ENCODE measurements around the gene UTP18.

DNA sequence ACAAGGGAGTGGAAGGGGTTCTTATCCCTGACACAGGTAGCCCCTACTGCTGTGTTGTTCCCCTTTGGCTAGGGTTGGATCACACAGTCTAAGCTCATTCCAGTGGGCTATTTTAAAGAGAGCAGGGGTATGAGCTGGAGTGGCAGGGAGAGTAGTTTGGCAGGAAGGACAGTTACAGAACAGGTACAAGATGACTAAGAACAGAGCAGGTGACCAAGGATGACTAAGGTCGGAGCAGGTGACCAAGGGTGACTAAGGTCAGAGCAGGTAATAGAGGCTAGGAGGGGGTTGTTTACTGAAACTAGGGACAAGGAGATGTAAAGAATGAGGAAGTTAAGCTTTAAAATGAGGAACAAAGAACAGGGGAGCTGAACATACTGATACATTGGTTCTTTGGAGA, 58.8 kb downstream of the UTP18 start:
- TF ChIP-seq YY1 (IDR thresholded peaks at IDR 0.05; ENCODE audit: low read depth) (no peak), FOXM1 (IDR thresholded peaks at IDR 0.05; ENCODE audit: borderline replicate concordance, low read depth) (no peak), EP300 (IDR thresholded peaks at IDR 0.05; ENCODE audit: borderline replicate concordance) (no peak), CEBPB (IDR thresholded peaks at IDR 0.05) (no peak), RAD21 (IDR thresholded peaks at IDR 0.05; ENCODE audit: low read depth) (no peak), CREB1 (IDR thresholded peaks at IDR 0.05; ENCODE audit: low read depth) (no peak), EGR1 (IDR thresholded peaks at IDR 0.05) (no peak), ZBTB7A (IDR thresholded peaks at IDR 0.05; ENCODE audit: low read depth) (no peak), TAF1 (IDR thresholded peaks at IDR 0.05; ENCODE audit: low read depth) (no peak)
- TF ChIP-seq, protein P1, sequence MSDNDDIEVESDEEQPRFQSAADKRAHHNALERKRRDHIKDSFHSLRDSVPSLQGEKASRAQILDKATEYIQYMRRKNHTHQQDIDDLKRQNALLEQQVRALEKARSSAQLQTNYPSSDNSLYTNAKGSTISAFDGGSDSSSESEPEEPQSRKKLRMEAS (IDR thresholded peaks at IDR 0.05), result no peak
- TF ChIP-seq, protein P2, sequence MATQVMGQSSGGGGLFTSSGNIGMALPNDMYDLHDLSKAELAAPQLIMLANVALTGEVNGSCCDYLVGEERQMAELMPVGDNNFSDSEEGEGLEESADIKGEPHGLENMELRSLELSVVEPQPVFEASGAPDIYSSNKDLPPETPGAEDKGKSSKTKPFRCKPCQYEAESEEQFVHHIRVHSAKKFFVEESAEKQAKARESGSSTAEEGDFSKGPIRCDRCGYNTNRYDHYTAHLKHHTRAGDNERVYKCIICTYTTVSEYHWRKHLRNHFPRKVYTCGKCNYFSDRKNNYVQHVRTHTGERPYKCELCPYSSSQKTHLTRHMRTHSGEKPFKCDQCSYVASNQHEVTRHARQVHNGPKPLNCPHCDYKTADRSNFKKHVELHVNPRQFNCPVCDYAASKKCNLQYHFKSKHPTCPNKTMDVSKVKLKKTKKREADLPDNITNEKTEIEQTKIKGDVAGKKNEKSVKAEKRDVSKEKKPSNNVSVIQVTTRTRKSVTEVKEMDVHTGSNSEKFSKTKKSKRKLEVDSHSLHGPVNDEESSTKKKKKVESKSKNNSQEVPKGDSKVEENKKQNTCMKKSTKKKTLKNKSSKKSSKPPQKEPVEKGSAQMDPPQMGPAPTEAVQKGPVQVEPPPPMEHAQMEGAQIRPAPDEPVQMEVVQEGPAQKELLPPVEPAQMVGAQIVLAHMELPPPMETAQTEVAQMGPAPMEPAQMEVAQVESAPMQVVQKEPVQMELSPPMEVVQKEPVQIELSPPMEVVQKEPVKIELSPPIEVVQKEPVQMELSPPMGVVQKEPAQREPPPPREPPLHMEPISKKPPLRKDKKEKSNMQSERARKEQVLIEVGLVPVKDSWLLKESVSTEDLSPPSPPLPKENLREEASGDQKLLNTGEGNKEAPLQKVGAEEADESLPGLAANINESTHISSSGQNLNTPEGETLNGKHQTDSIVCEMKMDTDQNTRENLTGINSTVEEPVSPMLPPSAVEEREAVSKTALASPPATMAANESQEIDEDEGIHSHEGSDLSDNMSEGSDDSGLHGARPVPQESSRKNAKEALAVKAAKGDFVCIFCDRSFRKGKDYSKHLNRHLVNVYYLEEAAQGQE (IDR thresholded peaks at IDR 0.05; ENCODE audit: low read depth), result no peak
- TF ChIP-seq, protein P3, sequence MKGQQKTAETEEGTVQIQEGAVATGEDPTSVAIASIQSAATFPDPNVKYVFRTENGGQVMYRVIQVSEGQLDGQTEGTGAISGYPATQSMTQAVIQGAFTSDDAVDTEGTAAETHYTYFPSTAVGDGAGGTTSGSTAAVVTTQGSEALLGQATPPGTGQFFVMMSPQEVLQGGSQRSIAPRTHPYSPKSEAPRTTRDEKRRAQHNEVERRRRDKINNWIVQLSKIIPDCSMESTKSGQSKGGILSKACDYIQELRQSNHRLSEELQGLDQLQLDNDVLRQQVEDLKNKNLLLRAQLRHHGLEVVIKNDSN (IDR thresholded peaks at IDR 0.05), result no peak
